GM13977 (cell line): ENCODE results near the gene KCNIP1.

Source experiments
- DNase-seq: peaks from one replicate; pipeline ENCODE4 v3.0.0; 2012; ENCODE audit warnings: low spot score
- CTCF ChIP-seq: IDR thresholded peaks from 2 replicates; pipeline ENCODE4 v1.5.1; 2012; ENCODE audit warnings: mild to moderate bottlenecking, control low read depth; ENCODE audit not compliant: insufficient read depth; ENCODE audit errors: extremely low read depth, missing control alignments
- in situ Hi-C: fragments of 300-500 bp; cut with MboI; formaldehyde crosslinking; loops from one replicate; pipeline ENCODE4 v1.12.0; 2022; ENCODE audit warnings: low sequenced_read_pairs, low pct_unique_long_range_greater_than_20kb, mixed read lengths, inconsistent platforms; ENCODE audit not compliant: unreplicated experiment

Gene KCNIP1

DNA sequence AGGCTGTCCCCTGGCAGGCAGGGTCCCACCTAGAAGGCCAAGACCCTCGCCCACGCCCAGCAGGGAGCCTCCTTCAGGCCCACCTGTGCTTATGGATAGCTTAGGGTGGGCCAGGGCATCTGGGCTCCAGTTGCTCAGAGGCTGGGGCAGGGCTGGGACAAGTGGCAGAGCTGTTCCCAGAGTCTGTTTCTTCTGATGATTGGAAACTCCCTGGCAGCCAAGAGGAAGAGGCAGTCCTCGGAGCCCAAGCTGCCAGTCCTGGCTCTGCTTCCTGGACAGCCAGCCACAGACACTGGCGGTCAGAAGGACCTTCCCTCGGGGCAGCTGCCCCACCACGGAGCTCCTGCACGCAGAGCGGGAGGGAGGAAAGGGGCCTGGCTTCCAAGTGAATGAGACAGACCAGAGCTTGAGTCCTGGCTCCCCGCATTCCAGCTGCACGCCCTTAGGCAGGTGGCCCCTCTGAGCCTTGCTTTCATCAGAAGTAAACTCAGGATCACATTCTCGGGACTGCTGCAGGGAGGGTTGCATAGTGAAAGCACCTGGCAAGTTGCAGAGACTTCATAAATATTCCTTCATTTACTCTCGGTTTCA lies 241.8 kb downstream of the KCNIP1 start:
- in situ Hi-C loops: loop anchor here (25.0 kb wide), 1 partner anchor 592 kb away; no protein-coding TSS in a partner anchor
- peak; percentile 14 for DNase-seq

GRCh38 chr5:170746075-170746960 lies 242.5 kb downstream of the KCNIP1 start:
- in situ Hi-C loops: loop anchor here (25.0 kb wide), 1 partner anchor 591 kb away; no protein-coding TSS in a partner anchor
- no peak for TF ChIP-seq CTCF
- DNase-seq: peak; percentile 10

More for the DNA sequence above, 241.8 kb downstream of the KCNIP1 start:
- TF ChIP-seq CTCF: no peak

DNA sequence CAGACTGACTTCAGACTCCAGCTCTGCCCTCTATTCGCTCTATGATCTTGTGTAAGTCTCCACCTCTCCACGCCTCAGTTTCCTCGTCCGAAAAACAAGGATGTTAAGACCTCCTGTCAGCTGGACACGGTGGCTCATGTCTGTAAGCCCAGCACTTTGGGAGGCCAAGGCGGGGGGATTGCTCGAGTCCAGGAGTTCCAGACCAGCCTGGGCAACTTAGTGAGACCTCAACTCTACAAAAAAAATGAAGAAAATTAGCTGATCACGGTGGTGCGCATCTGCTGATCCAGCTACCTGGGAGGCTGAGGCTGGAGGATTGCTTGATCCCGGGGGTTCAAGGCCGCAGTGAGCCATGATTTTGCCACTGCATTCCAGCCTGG lies 243.1 kb downstream of the KCNIP1 start:
- no peak for TF ChIP-seq CTCF
- in situ Hi-C loops: loop anchor here (25.0 kb wide), 1 partner anchor 590 kb away; no protein-coding TSS in a partner anchor

DNA sequence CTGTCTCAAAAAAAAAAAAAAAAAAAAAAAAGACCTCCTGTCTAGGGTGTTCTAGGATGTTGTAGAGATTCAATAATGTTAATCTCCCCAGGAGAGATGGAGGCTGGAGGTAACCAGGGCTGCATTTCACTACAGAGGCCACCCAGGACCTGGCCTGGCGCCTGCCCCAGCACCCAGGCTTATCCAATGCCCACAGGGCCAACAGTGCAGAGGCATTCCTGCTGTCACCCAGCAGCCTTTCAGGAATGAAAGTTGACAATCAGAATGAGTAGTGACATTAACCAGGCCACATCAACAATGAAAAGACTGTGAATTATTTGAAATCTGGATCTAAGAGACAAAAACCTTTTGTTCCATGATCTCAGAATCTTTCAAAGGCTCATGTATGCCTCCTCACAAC lies 243.5 kb downstream of the KCNIP1 start:
- no peak for TF ChIP-seq CTCF
- in situ Hi-C loops: loop anchor here (25.0 kb wide), 1 partner anchor 590 kb away; no protein-coding TSS in a partner anchor
- peak; percentile 10 for DNase-seq

More for the DNA sequence above, 243.1 kb downstream of the KCNIP1 start:
- no peak for DNase-seq

GRCh38 chr5:170747851-170748250 lies 244.0 kb downstream of the KCNIP1 start:
- peak; percentile 15 for DNase-seq
- in situ Hi-C loops: loop anchor here (25.0 kb wide), 1 partner anchor 589 kb away; no protein-coding TSS in a partner anchor

More at GRCh38 chr5:170747851-170748250, 244.0 kb downstream of the KCNIP1 start:
- peak; percentile 9 for TF ChIP-seq CTCF
